NCI-H526 (cell line): ENCODE measurements around the gene CASZ1.

Experiments used
- DNase-seq, 2 experiments: peaks; one replicate each; lab custom pipeline; 2025; lab: John Stamatoyannopoulos, UW

CASZ1 gene

GRCh38 chr1:10796029-10796944, at the start of gene CASZ1:
TSS of gene CASZ1 (minus strand) at chr1:10796646. CDS start at chr1:10693889, 102,757 bp downstream.
- DNase-seq: peak; percentile 63 to 94

GRCh38 chr1:10843697-10844096, 47.3 kb upstream of the CASZ1 start:
- DNase-seq: no peak

GRCh38 chr1:10841118-10841517, 44.7 kb upstream of the CASZ1 start:
- DNase-seq: peak; percentile 76 to 81

GRCh38 chr1:10839188-10839770, 42.8 kb upstream of the CASZ1 start:
- DNase-seq: peak; percentile 95 to 98

- DNase-seq: no peak
Observed at GRCh38 chr1:10838541-10838940, 42.1 kb upstream of the CASZ1 start.

GRCh38 chr1:10836726-10837125, 40.3 kb upstream of the CASZ1 start:
- DNase-seq: no peak

GRCh38 chr1:10835822-10836421, 39.5 kb upstream of the CASZ1 start:
- DNase-seq: peak; percentile 69 to 93

- DNase-seq: no peak
Observed at GRCh38 chr1:10835421-10835820, 39.0 kb upstream of the CASZ1 start.

GRCh38 chr1:10834770-10835412, 38.4 kb upstream of the CASZ1 start:
- DNase-seq: no peak

- no peak for DNase-seq
Observed at GRCh38 chr1:10833630-10834557, 37.4 kb upstream of the CASZ1 start.

- no peak for DNase-seq
Observed at GRCh38 chr1:10832703-10833102, 36.3 kb upstream of the CASZ1 start.

- no peak for DNase-seq
Observed at GRCh38 chr1:10830961-10831668, 34.7 kb upstream of the CASZ1 start.

GRCh38 chr1:10829965-10830515, 33.6 kb upstream of the CASZ1 start:
- DNase-seq: no peak

- no peak for DNase-seq
Observed at GRCh38 chr1:10829067-10829818, 32.8 kb upstream of the CASZ1 start.

GRCh38 chr1:10827377-10828333, 31.2 kb upstream of the CASZ1 start:
- DNase-seq: no peak

GRCh38 chr1:10825592-10825991, 29.1 kb upstream of the CASZ1 start:
- no peak for DNase-seq

GRCh38 chr1:10824821-10825540, 28.5 kb upstream of the CASZ1 start:
- no peak for DNase-seq

GRCh38 chr1:10823000-10823401, 26.6 kb upstream of the CASZ1 start:
- no peak for DNase-seq
